K562 (cell line): Measurements from ENCODE around the gene DGAT2. TPM values are rescaled to one million over a fixed set of nuclear protein-coding genes. Genes with fewer than 3 reads are reported as not detected.

Experiments
- ETV5 ChIP-seq: sonication (generic); formaldehyde crosslinking; IDR thresholded peaks from 2 replicates; pipeline ENCODE4 v1.4.0; 2020; ENCODE audit warnings: low read depth, mild to moderate bottlenecking, missing genetic modification reagents
- FUS ChIP-seq: fragments of 200-400 bp; formaldehyde crosslinking; optimal IDR thresholded peaks from 2 replicates; pipeline ENCODE3; 2017; ENCODE audit warnings: low read depth, low read length
- HSF4 ChIP-seq: fragments of 250-450 bp; sonication (Bioruptor Pico); IDR thresholded peaks from 2 replicates; pipeline ENCODE4 v2.1.2; 2022; ENCODE audit warnings: mild to moderate bottlenecking, moderate library complexity, borderline replicate concordance
- ID3 ChIP-seq, 2 experiments: fragments of 250-450 bp in 1 of 2; fragments of 450-650 bp in 1 of 2; sonication (Bioruptor Pico) in 1 of 2; IDR thresholded peaks; 2 replicates each; pipeline versions ENCODE4 v1.6.1 to v1.8.0; 2016 to 2021; ENCODE audit warnings: mild to moderate bottlenecking in 2 of 2, moderate library complexity in 2 of 2, missing compliant biosample characterization in 1 of 2, missing genetic modification characterization in 1 of 2
- NFIC ChIP-seq: fragments of 450-650 bp; IDR thresholded peaks from 2 replicates; pipeline ENCODE4 v1.6.1; 2017; ENCODE audit warnings: mild to moderate bottlenecking, inconsistent platforms
- NR2C2 ChIP-seq, 2 experiments: fragments of 200-800 bp in 1 of 2; sonication (Bioruptor generic) in 1 of 2; sonication (generic) in 1 of 2; formaldehyde crosslinking in 1 of 2; IDR thresholded peaks; 2 replicates each; pipeline versions ENCODE4 v1.6.1 to v1.8.0; 2016 to 2022; ENCODE audit warnings: mild to moderate bottlenecking in 1 of 2, missing compliant biosample characterization in 1 of 2, missing genetic modification characterization in 1 of 2, missing genetic modification reagents in 1 of 2
- SREBF1 ChIP-seq: fragments of 150-350 bp; IDR thresholded peaks from 2 replicates; pipeline ENCODE4 v1.6.1; 2014; ENCODE audit warnings: antibody characterized with exemption, low read depth, low read length, borderline replicate concordance
- SREBF2 ChIP-seq: sonication (generic); formaldehyde crosslinking; IDR thresholded peaks from 2 replicates; pipeline ENCODE4 v1.4.0; 2020; ENCODE audit warnings: mild to moderate bottlenecking, missing genetic modification reagents
- SRSF1 ChIP-seq: fragments of 200-400 bp; formaldehyde crosslinking; IDR thresholded peaks from 2 replicates; pipeline ENCODE4 v1.6.1; 2017; ENCODE audit warnings: mild to moderate bottlenecking, low read depth, low read length, moderate library complexity
- TCF15 ChIP-seq: fragments of 250-450 bp; sonication (Bioruptor Pico); IDR thresholded peaks from 2 replicates; pipeline ENCODE4 v1.8.0; 2022; ENCODE audit warnings: moderate library complexity, mild to moderate bottlenecking, inconsistent platforms
- TOE1 ChIP-seq, 2 experiments: fragments of 450-650 bp in 1 of 2; sonication (generic) in 1 of 2; formaldehyde crosslinking in 1 of 2; IDR thresholded peaks; 2 replicates each; pipeline versions ENCODE4 v1.7.1 to v1.8.0; 2016 to 2022; ENCODE audit warnings: borderline replicate concordance in 2 of 2, mild to moderate bottlenecking in 2 of 2, antibody characterized with exemption in 1 of 2, inconsistent platforms in 1 of 2, low read depth in 1 of 2, missing genetic modification reagents in 1 of 2, moderate library complexity in 1 of 2
- ZBTB5 ChIP-seq: fragments of 450-650 bp; IDR thresholded peaks from 2 replicates; pipeline ENCODE4 v1.6.1; 2017; ENCODE audit warnings: antibody characterized with exemption
- ZFX ChIP-seq: sonication (generic); formaldehyde crosslinking; IDR thresholded peaks from 2 replicates; pipeline ENCODE4 v1.8.0; 2022; ENCODE audit warnings: mild to moderate bottlenecking, missing genetic modification reagents, moderate library complexity
- ZNF395 ChIP-seq: fragments of 200-800 bp; sonication (Bioruptor generic); IDR thresholded peaks from 2 replicates; pipeline ENCODE4 v1.6.1; 2017; ENCODE audit warnings: missing genetic modification characterization, missing compliant biosample characterization
- ZNF639 ChIP-seq, 2 experiments: fragments of 200-800 bp in 1 of 2; sonication (Bioruptor generic) in 1 of 2; sonication (generic) in 1 of 2; formaldehyde crosslinking in 1 of 2; IDR thresholded peaks in 1 of 2; conservative IDR thresholded peaks in 1 of 2; 2 replicates each; pipeline versions ENCODE4 v1.5.0 to v1.6.1; 2016 to 2020; ENCODE audit warnings: missing compliant biosample characterization in 1 of 2, missing genetic modification characterization in 1 of 2, missing genetic modification reagents in 1 of 2
- ZNF695 ChIP-seq: fragments of 450-650 bp; formaldehyde crosslinking; IDR thresholded peaks from 2 replicates; pipeline ENCODE4 v1.4.0; 2020; ENCODE audit warnings: mild to moderate bottlenecking, moderate library complexity
- polyA plus RNA-seq, 8 experiments: library from polyadenylated mRNA; depleted of rRNA in 4 of 8; stranded (reverse) in 5 of 8; unstranded in 3 of 8; fragments of >200 nt; fragmentation: Nextera tagmentation in 2 of 8; fragmentation: Illumina TruSeq in 1 of 8; extraction: Ambion mirVana in 2 of 8; extraction: Trizol in 1 of 8; gene quantifications; 2 replicates each; pipeline versions ENCODE4 v1.2.1 to v1.2.3, GENCODE V29; 2011 to 2014; ENCODE audit warnings: inconsistent platforms in 1 of 8, missing spikeins in 1 of 8
- total RNA-seq, 7 experiments: library from RNA; depleted of rRNA in 6 of 7; stranded (reverse); fragments of >200 nt in 6 of 7; fragmentation: Illumina TruSeq in 2 of 7; extraction: Trizol in 2 of 7; gene quantifications; 2 replicates each; pipeline versions ENCODE4 v1.2.1 to v1.2.3, GENCODE V29; 2011 to 2021; ENCODE audit warnings: low replicate concordance in 1 of 7

DGAT2 gene
- total and polyA plus RNA-seq, 9 of the 15 experiments (the other 6 are each of a cell fraction or from before 2014, with no cell fraction given): 0.68 to 2.8 (median 1.8) TPM

- TF ChIP-seq NFIC: peak; percentile 12; the same call in 1 of the 2 replicates
- TF ChIP-seq FUS: no peak
- TF ChIP-seq SREBF2 (CRISPR knock-in tag): no peak
- peak; percentile 58 for TF ChIP-seq ZFX
- 0 out of 2 replicates have a peak, but pooled peaks have one; percentile 69 for TF ChIP-seq ETV5 (CRISPR knock-in tag)
- no peak for TF ChIP-seq HSF4 (CRISPR knock-in tag)
- no peak for TF ChIP-seq SRSF1
- no peak for TF ChIP-seq TCF15
- TF ChIP-seq ZNF395 (CRISPR knock-in tag): no peak
- TF ChIP-seq ID3 (CRISPR knock-in tag; IDR thresholded peaks at IDR 0.05): no peak
- peak; percentile 78 for TF ChIP-seq ID3 (tag; IDR thresholded peaks at IDR 0.05)
- TF ChIP-seq ZBTB5: no peak
- TF ChIP-seq ZNF695 (CRISPR knock-in tag): no peak
- TF ChIP-seq SREBF1: peak; percentile 63; the same call in 1 of the 2 replicates
- TF ChIP-seq ZNF639 (CRISPR knock-in tag; conservative IDR thresholded peaks at IDR 0.05 in 1 of 2, IDR thresholded peaks at IDR 0.05 in 1 of 2): 0 out of 4 replicates have a peak, but pooled peaks of 1 of the 2 experiments have one; percentile 33
- TF ChIP-seq NR2C2 (CRISPR knock-in tag; IDR thresholded peaks at IDR 0.05): no peak; the same call in 1 of the 2 replicates
- peak; percentile 22; the same call in 1 of the 2 replicates for TF ChIP-seq NR2C2 (tag; IDR thresholded peaks at IDR 0.05)
- peak; percentile 98 for TF ChIP-seq TOE1 (IDR thresholded peaks at IDR 0.05; ENCODE audit: borderline replicate concordance)
- TF ChIP-seq TOE1 (CRISPR knock-in tag; IDR thresholded peaks at IDR 0.05; ENCODE audit: borderline replicate concordance, low read depth): no peak
These were observed at the start of gene DGAT2 (continued) for GRCh38 chr11:75768112-75768908.
